Liver (tissue), 9 donors: ENCODE data around the gene CTSE. TPM values are rescaled to one million over a fixed set of nuclear protein-coding genes. Genes with fewer than 3 reads are reported as not detected.

ENCODE experiments used
- DNase-seq: peaks from one replicate; pipeline ENCODE4 v3.0.0-alpha.2; 2017; ENCODE audit warnings: low spot score
- H3K27ac ChIP-seq, 2 donors: one replicate each; pipeline ENCODE4 v1.7.0; 2013; ENCODE audit warnings: inconsistent platforms in 2 of 2, low read length in 2 of 2, control low read depth in 1 of 2, low read depth in 1 of 2, mild to moderate bottlenecking in 1 of 2
- H3K27me3 ChIP-seq, 4 donors: one replicate each; pipeline versions ENCODE4 v1.6.1 to v1.7.0; 2013; ENCODE audit warnings: low read length in 3 of 4, inconsistent platforms in 1 of 4, mild to moderate bottlenecking in 1 of 4, moderate library complexity in 1 of 4; ENCODE audit not compliant: control insufficient read depth in 4 of 4, insufficient read depth in 4 of 4
- H3K36me3 ChIP-seq, 4 donors: one replicate each; pipeline versions ENCODE4 v1.6.1 to v1.7.0; 2013; ENCODE audit warnings: low read length in 3 of 4, mild to moderate bottlenecking in 3 of 4, low read depth in 1 of 4, moderate library complexity in 1 of 4; ENCODE audit not compliant: control insufficient read depth in 4 of 4, insufficient read depth in 3 of 4
- H3K4me1 ChIP-seq, 4 donors: one replicate each; pipeline versions ENCODE4 v1.6.1 to v1.7.0; 2013; ENCODE audit warnings: low read length in 3 of 4, mild to moderate bottlenecking in 3 of 4, moderate library complexity in 1 of 4; ENCODE audit not compliant: control insufficient read depth in 4 of 4, insufficient read depth in 4 of 4
- H3K4me3 ChIP-seq, 3 donors: one replicate each; pipeline versions ENCODE4 v1.6.1 to v1.7.0; 2013; ENCODE audit warnings: low read length in 3 of 3, control low read depth in 1 of 3, low read depth in 1 of 3, mild to moderate bottlenecking in 1 of 3
- H3K9ac ChIP-seq, 2 donors: one replicate each; pipeline ENCODE4 v1.7.0; 2013; ENCODE audit warnings: low read length in 2 of 2, mild to moderate bottlenecking in 2 of 2, moderate library complexity in 2 of 2, control low read depth in 1 of 2, low read depth in 1 of 2
- H3K9me3 ChIP-seq, 4 donors: one replicate each; pipeline versions ENCODE4 v1.6.1 to v1.7.0; 2013; ENCODE audit warnings: low read length in 3 of 4; ENCODE audit not compliant: control insufficient read depth in 4 of 4
- EGR1 ChIP-seq, 2 donors: IDR thresholded peaks; 2 replicates each; pipeline ENCODE4 v1.6.1; 2016 to 2018; ENCODE audit warnings: antibody characterized with exemption in 2 of 2, low read depth in 2 of 2
- FOXA1 ChIP-seq: IDR thresholded peaks from 2 replicates; pipeline ENCODE4 v1.6.1; 2016; ENCODE audit warnings: antibody characterized with exemption
- FOXA2 ChIP-seq: IDR thresholded peaks from 2 replicates; pipeline ENCODE4 v1.6.1; 2016; ENCODE audit warnings: antibody characterized with exemption
- GABPA ChIP-seq, 2 donors: IDR thresholded peaks in 1 of 2; conservative IDR thresholded peaks in 1 of 2; 2 replicates each; pipeline ENCODE4 v1.6.1; 2016; ENCODE audit warnings: antibody characterized with exemption in 2 of 2, mild to moderate bottlenecking in 1 of 2, moderate library complexity in 1 of 2
- HNF4A ChIP-seq, 2 donors: conservative IDR thresholded peaks; 2 replicates each; pipeline ENCODE4 v1.6.1; 2016; ENCODE audit warnings: antibody characterized with exemption in 2 of 2, mild to moderate bottlenecking in 2 of 2
- HNF4G ChIP-seq: IDR thresholded peaks from 2 replicates; pipeline ENCODE4 v1.6.1; 2016; ENCODE audit warnings: antibody characterized with exemption
- JUND ChIP-seq, 2 donors: IDR thresholded peaks; 2 replicates each; pipeline ENCODE4 v1.6.1; 2016; ENCODE audit warnings: antibody characterized with exemption in 2 of 2
- NR2F2 ChIP-seq: IDR thresholded peaks from 2 replicates; pipeline ENCODE4 v1.6.1; 2016; ENCODE audit warnings: antibody characterized with exemption
- RAD21 ChIP-seq, 2 donors: IDR thresholded peaks; 2 replicates each; pipeline ENCODE4 v1.6.1; 2016; ENCODE audit warnings: antibody characterized with exemption in 2 of 2, mild to moderate bottlenecking in 2 of 2
- RXRA ChIP-seq, 2 donors: IDR thresholded peaks; 2 replicates each; pipeline ENCODE4 v1.6.1; 2017 to 2018; ENCODE audit warnings: antibody characterized with exemption in 2 of 2, mild to moderate bottlenecking in 1 of 2
- YY1 ChIP-seq: IDR thresholded peaks from 2 replicates; pipeline ENCODE4 v1.6.1; 2016; ENCODE audit warnings: antibody characterized with exemption, mild to moderate bottlenecking
- WGBS: extraction: QIAGEN DNeasy Blood & Tissue Kit; methylation state at CpG from one replicate; pipeline ENCODE4 v1.1.7; 2013; 5-methylcytosine and 5-hydroxymethylcytosine counted together
- polyA plus RNA-seq, 2 donors: library from polyadenylated mRNA; stranded (reverse) in 1 of 2; unstranded in 1 of 2; fragments of 200-250 nt in 1 of 2; fragments of >200 nt in 1 of 2; fragmentation: Nextera tagmentation in 1 of 2; extraction: Ambion mirVana in 1 of 2; gene quantifications; one replicate each; pipeline versions ENCODE4 v1.2.1 to v1.2.3, GENCODE V29; 2013 to 2015
- total RNA-seq, 2 donors: library from RNA; depleted of rRNA; stranded (reverse); fragments of >200 nt; gene quantifications; one replicate each; pipeline ENCODE4 v1.2.3, GENCODE V29; 2014
- TF ChIP-seq, protein P1 (sequence below): fragments of 150-350 bp; IDR thresholded peaks from 2 replicates; pipeline ENCODE4 v1.5.1; 2017; ENCODE audit warnings: improper control_type of control experiment, low read depth, low read length; ENCODE audit not compliant: missing input control
- TF ChIP-seq, protein P2 (sequence below): IDR thresholded peaks from 2 replicates; pipeline ENCODE4 v1.6.1; 2016; ENCODE audit warnings: antibody characterized with exemption
- TF ChIP-seq, protein P3 (sequence below): IDR thresholded peaks from 2 replicates; pipeline ENCODE4 v1.6.1; 2016; ENCODE audit warnings: antibody characterized with exemption
- TF ChIP-seq, protein P4 (sequence below): IDR thresholded peaks from 2 replicates; pipeline ENCODE4 v1.6.1; 2016; ENCODE audit warnings: antibody characterized with exemption
- TF ChIP-seq, protein P5 (sequence below): IDR thresholded peaks from 2 replicates; pipeline ENCODE4 v1.6.1; 2016; ENCODE audit warnings: antibody characterized with exemption, mild to moderate bottlenecking
- donor health status: healthy.
- donor health status: healthy.
- donor health status: healthy.
- donor health status: healthy.
- donor health status: healthy.

CTSE gene
- total and polyA plus RNA-seq, 4 donors, result under 0.01 to 32.8 (median 0.06) TPM

DNA sequence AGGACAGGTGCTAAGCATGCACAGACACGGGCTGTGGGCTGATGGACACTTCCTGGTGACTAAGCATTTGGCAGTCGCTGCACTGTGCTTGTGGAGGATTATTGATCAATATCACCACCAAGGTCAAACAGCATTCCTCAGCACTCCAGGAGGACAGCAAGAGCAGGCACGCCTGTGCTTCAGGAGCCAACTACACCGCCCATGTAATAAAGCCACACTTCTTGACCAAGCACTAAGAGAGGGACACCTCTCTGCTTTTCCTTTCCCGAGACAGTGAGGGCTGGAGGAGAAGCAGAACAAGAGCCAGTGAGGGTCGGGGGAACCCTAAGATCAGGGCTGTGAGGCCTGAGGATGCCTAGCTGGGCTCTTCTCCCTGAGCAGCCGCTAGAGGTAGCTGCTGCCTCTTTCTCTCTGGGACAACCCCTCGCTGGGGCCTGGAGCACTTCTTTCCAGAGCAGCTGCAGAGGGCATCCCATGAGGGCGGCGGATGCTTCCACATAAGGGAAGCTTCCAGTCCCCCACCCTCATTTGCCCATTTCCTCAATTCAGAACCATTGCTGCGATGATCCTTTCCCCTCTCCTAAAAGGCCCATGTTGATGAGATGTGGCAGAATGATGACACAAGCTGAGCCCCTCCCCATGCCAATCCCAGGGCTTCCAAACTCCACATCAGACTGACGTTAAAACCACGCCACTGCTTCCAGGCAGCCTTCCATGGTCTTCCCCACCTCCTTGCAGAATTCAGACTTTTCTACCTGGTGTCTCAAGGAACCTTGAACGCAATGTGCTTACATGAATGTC, 39.6 kb downstream of the CTSE start:
- Histone ChIP-seq H3K9ac (no peak overlapping the region), H3K27ac (no peak overlapping the region), H3K9me3 (no peaks in the 10 kb centered on the region), H3K36me3 (no peaks in the 10 kb centered on the region), H3K27me3 (no peaks in the 10 kb centered on the region), H3K4me1 (peaks cover 0 to 6% (median 1%) of the 10 kb centered on the region in 4 donors), H3K4me3 (no peak overlapping the region)
- TF ChIP-seq YY1, result no peak
- peak; percentile 80 to 85 for TF ChIP-seq RAD21 (IDR thresholded peaks at IDR 0.05)
- no peak for TF ChIP-seq JUND (IDR thresholded peaks at IDR 0.05)
- TF ChIP-seq, protein P1, sequence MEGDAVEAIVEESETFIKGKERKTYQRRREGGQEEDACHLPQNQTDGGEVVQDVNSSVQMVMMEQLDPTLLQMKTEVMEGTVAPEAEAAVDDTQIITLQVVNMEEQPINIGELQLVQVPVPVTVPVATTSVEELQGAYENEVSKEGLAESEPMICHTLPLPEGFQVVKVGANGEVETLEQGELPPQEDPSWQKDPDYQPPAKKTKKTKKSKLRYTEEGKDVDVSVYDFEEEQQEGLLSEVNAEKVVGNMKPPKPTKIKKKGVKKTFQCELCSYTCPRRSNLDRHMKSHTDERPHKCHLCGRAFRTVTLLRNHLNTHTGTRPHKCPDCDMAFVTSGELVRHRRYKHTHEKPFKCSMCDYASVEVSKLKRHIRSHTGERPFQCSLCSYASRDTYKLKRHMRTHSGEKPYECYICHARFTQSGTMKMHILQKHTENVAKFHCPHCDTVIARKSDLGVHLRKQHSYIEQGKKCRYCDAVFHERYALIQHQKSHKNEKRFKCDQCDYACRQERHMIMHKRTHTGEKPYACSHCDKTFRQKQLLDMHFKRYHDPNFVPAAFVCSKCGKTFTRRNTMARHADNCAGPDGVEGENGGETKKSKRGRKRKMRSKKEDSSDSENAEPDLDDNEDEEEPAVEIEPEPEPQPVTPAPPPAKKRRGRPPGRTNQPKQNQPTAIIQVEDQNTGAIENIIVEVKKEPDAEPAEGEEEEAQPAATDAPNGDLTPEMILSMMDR, result peak; percentile 62
- TF ChIP-seq RXRA (IDR thresholded peaks at IDR 0.05), result no peak
- peak; percentile 57 for DNase-seq
- 46% methylated on average over 14 of the region's 14 CpGs for WGBS

DNA sequence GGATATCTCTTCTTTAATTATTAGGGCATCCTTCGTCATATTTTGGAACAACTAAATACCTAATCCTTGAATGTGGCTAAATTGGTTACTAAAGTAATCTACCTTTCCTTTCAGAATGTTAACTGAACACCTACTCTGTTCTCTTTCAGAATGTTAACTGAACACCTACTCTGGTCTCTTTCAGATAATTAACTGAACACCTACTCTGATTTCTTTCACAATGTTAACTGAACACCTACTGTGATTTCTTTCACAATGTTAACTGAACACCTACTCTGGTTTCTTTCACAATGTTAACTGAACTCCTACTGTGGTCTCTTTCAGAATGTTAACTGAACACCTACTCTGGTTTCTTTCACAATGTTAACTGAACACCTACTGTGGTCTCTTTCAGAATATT, 42.4 kb downstream of the CTSE start:
- no peak overlapping the region for H3K9ac ChIP-seq
- 100% methylated on average over 1 of the region's 1 CpG for WGBS
- no peak for DNase-seq
- H3K4me3 ChIP-seq, result no peak overlapping the region
- no peaks in the 10 kb centered on the region for H3K27me3 ChIP-seq
- H3K36me3 ChIP-seq, result no peaks in the 10 kb centered on the region
- no peaks in the 10 kb centered on the region for H3K9me3 ChIP-seq
- no peak overlapping the region for H3K27ac ChIP-seq
- peaks cover 0 to 6% (median 1%) of the 10 kb centered on the region in 4 donors for H3K4me1 ChIP-seq
- TF ChIP-seq, protein P2, sequence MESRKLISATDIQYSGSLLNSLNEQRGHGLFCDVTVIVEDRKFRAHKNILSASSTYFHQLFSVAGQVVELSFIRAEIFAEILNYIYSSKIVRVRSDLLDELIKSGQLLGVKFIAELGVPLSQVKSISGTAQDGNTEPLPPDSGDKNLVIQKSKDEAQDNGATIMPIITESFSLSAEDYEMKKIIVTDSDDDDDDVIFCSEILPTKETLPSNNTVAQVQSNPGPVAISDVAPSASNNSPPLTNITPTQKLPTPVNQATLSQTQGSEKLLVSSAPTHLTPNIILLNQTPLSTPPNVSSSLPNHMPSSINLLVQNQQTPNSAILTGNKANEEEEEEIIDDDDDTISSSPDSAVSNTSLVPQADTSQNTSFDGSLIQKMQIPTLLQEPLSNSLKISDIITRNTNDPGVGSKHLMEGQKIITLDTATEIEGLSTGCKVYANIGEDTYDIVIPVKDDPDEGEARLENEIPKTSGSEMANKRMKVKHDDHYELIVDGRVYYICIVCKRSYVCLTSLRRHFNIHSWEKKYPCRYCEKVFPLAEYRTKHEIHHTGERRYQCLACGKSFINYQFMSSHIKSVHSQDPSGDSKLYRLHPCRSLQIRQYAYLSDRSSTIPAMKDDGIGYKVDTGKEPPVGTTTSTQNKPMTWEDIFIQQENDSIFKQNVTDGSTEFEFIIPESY, result no peak
- TF ChIP-seq RXRA (IDR thresholded peaks at IDR 0.05), result no peak
- no peak for TF ChIP-seq RAD21 (IDR thresholded peaks at IDR 0.05)
- TF ChIP-seq, protein P3, sequence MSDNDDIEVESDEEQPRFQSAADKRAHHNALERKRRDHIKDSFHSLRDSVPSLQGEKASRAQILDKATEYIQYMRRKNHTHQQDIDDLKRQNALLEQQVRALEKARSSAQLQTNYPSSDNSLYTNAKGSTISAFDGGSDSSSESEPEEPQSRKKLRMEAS, result no peak
- TF ChIP-seq YY1, result no peak
- no peak for TF ChIP-seq HNF4A (conservative IDR thresholded peaks at IDR 0.05)
- TF ChIP-seq JUND (IDR thresholded peaks at IDR 0.05), result no peak
- TF ChIP-seq EGR1 (IDR thresholded peaks at IDR 0.05; ENCODE audit: low read depth in 2 of 2), result no peak
- TF ChIP-seq, protein P1, result no peak
- TF ChIP-seq, protein P4, sequence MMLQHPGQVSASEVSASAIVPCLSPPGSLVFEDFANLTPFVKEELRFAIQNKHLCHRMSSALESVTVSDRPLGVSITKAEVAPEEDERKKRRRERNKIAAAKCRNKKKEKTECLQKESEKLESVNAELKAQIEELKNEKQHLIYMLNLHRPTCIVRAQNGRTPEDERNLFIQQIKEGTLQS, result no peak
- TF ChIP-seq, protein P5, sequence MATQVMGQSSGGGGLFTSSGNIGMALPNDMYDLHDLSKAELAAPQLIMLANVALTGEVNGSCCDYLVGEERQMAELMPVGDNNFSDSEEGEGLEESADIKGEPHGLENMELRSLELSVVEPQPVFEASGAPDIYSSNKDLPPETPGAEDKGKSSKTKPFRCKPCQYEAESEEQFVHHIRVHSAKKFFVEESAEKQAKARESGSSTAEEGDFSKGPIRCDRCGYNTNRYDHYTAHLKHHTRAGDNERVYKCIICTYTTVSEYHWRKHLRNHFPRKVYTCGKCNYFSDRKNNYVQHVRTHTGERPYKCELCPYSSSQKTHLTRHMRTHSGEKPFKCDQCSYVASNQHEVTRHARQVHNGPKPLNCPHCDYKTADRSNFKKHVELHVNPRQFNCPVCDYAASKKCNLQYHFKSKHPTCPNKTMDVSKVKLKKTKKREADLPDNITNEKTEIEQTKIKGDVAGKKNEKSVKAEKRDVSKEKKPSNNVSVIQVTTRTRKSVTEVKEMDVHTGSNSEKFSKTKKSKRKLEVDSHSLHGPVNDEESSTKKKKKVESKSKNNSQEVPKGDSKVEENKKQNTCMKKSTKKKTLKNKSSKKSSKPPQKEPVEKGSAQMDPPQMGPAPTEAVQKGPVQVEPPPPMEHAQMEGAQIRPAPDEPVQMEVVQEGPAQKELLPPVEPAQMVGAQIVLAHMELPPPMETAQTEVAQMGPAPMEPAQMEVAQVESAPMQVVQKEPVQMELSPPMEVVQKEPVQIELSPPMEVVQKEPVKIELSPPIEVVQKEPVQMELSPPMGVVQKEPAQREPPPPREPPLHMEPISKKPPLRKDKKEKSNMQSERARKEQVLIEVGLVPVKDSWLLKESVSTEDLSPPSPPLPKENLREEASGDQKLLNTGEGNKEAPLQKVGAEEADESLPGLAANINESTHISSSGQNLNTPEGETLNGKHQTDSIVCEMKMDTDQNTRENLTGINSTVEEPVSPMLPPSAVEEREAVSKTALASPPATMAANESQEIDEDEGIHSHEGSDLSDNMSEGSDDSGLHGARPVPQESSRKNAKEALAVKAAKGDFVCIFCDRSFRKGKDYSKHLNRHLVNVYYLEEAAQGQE, result no peak
- no peak for TF ChIP-seq GABPA (IDR thresholded peaks at IDR 0.05 in 1 of 2, conservative IDR thresholded peaks at IDR 0.05 in 1 of 2)
- TF ChIP-seq NR2F2, result no peak
- TF ChIP-seq FOXA2, result no peak
- no peak for TF ChIP-seq HNF4G
- no peak for TF ChIP-seq FOXA1
